ENCODE measurements around the gene MED26. TPM values are rescaled to one million over a fixed set of nuclear protein-coding genes. Genes with fewer than 3 reads are reported as not detected.

MED26 gene
- total RNA-seq, 1 donor from 2014 or later, result 11.3 TPM

DNA sequence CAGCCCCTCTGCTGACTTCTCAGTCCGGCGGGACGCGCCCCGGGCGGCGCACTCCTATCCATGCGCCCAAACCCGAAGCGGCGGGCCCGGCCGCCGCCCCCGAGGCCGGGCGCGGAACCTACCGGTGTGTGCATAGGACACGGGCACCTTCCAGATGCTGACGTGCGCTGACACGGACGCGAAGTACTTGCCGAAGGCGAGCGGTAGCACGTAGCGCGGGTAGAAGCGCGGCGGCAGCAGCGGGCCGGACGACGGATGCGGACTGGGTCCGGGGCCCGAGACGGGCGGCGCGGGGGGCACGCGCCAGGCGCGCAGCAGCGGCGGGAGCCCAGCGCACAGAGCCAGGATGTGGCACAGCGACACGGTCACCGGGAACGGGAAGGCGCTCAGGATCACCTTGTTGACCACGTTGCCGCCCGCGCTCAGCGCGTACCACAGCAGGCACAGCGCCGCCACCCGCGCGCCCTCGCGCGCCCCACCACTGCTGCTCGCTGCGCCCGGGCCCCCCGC, 56.1 kb downstream of the MED26 start:
- peak overlapping the region; percentile 68 for H3K27ac ChIP-seq
- TF ChIP-seq POLR2AphosphoS5 (IDR thresholded peaks at IDR 0.05; ENCODE audit: insufficient read depth in 1 of 2, low read depth in 1 of 2) (no peak), POLR2A (IDR thresholded peaks at IDR 0.05) (no peak)
- TF ChIP-seq, protein P1, sequence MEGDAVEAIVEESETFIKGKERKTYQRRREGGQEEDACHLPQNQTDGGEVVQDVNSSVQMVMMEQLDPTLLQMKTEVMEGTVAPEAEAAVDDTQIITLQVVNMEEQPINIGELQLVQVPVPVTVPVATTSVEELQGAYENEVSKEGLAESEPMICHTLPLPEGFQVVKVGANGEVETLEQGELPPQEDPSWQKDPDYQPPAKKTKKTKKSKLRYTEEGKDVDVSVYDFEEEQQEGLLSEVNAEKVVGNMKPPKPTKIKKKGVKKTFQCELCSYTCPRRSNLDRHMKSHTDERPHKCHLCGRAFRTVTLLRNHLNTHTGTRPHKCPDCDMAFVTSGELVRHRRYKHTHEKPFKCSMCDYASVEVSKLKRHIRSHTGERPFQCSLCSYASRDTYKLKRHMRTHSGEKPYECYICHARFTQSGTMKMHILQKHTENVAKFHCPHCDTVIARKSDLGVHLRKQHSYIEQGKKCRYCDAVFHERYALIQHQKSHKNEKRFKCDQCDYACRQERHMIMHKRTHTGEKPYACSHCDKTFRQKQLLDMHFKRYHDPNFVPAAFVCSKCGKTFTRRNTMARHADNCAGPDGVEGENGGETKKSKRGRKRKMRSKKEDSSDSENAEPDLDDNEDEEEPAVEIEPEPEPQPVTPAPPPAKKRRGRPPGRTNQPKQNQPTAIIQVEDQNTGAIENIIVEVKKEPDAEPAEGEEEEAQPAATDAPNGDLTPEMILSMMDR (IDR thresholded peaks at IDR 0.05), result no peak
- H3K4me1 ChIP-seq, result peaks cover 47% of the 10 kb centered on the region
- no peaks in the 10 kb centered on the region for H3K27me3 ChIP-seq
- no peak for DNase-seq (ENCODE audit: extremely low spot score in 2 of 2)
- intact Hi-C loops (cut with DNase I), result loop anchor here (2.0 to 5.0 kb wide), 2 partner anchors 57 to 85 kb away; partner anchors contain the start of gene MED26
- no peaks in the 10 kb centered on the region for H3K9me3 ChIP-seq
- H3K36me3 ChIP-seq, result peaks cover 0 to 30% of the 10 kb centered on the region in 2 donors
- peak overlapping the region; percentile 62 to 80 for H3K4me3 ChIP-seq

DNA sequence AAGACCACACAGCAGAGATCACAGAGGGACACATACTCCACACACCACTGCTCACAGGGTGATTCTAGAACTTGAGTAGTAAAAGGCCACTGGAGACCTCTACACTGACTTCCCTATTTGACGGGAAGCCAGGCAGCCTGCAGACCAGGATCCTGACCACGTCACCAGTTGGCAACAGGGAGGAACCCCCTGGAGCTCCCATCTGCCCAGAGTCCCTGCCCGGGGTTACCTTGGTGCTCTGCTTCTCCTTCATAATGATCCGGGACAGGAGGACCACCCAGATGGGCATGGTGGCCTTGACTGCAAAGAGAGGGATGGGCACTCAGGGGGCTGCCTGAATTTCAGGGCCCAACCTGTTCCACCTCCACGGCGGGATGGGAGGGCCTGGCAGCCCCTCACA, 56.7 kb downstream of the MED26 start:
- Histone ChIP-seq H3K9me3 (no peaks in the 10 kb centered on the region), H3K27ac (peak overlapping the region; percentile 68), H3K36me3 (peaks cover 0 to 26% of the 10 kb centered on the region in 2 donors), H3K4me3 (peak overlapping the region; percentile 62 to 80), H3K27me3 (no peaks in the 10 kb centered on the region), H3K4me1 (peaks cover 47% of the 10 kb centered on the region)
- no peak for DNase-seq (ENCODE audit: extremely low spot score in 2 of 2)
- intact Hi-C loops (cut with DNase I), result loop anchor here (5.0 kb wide), 1 partner anchor 86 kb away; no protein-coding TSS in a partner anchor
- no peak for TF ChIP-seq POLR2A (IDR thresholded peaks at IDR 0.05)

DNA sequence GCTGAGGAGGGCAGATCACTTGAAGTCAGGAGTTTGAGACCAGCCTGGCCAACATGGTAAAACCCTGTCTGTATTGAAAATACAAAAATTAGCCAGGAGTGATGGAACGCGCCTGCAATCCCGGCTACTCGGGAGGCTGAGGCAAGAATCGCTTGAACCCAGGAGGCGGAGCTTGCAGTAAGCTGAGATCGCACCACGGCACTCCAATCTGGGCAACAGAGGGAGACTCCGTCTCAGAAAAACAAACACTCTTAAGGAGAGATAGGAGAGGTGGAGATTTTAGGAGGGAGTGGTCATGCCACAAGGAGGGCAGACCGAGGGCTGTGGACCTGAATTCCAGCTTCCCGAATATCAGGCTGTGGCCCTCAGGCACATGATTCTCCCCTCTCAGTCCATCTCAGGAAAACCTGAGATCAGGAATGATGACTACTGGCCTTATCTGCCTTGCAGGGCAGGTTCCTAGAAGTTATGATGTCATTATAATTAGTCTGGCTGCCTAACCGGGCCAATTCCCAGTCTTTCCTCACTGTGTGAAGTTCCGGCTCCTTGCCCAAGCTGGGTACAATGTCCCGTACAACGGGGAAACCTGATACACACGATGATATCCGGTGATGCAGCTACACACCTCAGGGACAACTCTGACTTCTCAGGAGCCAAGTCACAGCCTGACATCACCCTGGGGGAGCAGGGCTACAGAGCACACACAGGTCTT, 58.2 kb downstream of the MED26 start:
- Histone ChIP-seq H3K27ac (no peak overlapping the region), H3K4me3 (no peak overlapping the region), H3K36me3 (peaks cover 0 to 28% of the 10 kb centered on the region in 2 donors), H3K9me3 (no peaks in the 10 kb centered on the region), H3K27me3 (no peaks in the 10 kb centered on the region), H3K4me1 (peaks cover 44% of the 10 kb centered on the region)
- TF ChIP-seq, protein P1 (IDR thresholded peaks at IDR 0.05), result no peak
- TF ChIP-seq POLR2A (IDR thresholded peaks at IDR 0.05) (no peak), POLR2AphosphoS5 (IDR thresholded peaks at IDR 0.05; ENCODE audit: insufficient read depth in 1 of 2, low read depth in 1 of 2) (no peak)
- DNase-seq (ENCODE audit: extremely low spot score in 2 of 2), result no peak
- intact Hi-C loops (cut with DNase I), result loop anchor here (5.0 kb wide), 1 partner anchor 88 kb away; no protein-coding TSS in a partner anchor

DNA sequence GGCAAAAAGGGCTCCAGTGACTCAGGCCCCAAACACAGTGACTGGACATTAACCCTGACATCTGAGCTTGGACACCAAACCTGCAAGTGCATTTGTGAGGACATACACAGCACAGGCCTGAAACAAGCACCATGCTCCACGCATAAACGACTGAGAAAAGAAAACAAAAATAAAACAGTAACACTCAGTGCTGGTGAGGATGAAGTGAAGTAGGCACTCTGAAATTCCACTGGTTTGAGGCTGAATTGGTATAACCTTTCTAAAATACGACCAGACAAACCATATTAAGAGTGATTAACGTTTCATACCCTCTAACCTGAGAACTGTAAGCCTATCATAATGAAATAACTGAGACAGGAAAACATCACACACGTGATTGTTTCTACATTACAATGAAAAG, 61.3 kb downstream of the MED26 start:
- Histone ChIP-seq H3K4me1 (peaks cover 22% of the 10 kb centered on the region), H3K27me3 (no peaks in the 10 kb centered on the region)
- TF ChIP-seq, protein P1 (IDR thresholded peaks at IDR 0.05), result no peak
- TF ChIP-seq POLR2A (IDR thresholded peaks at IDR 0.05) (no peak), POLR2AphosphoS5 (IDR thresholded peaks at IDR 0.05; ENCODE audit: insufficient read depth in 1 of 2, low read depth in 1 of 2) (no peak)

DNA sequence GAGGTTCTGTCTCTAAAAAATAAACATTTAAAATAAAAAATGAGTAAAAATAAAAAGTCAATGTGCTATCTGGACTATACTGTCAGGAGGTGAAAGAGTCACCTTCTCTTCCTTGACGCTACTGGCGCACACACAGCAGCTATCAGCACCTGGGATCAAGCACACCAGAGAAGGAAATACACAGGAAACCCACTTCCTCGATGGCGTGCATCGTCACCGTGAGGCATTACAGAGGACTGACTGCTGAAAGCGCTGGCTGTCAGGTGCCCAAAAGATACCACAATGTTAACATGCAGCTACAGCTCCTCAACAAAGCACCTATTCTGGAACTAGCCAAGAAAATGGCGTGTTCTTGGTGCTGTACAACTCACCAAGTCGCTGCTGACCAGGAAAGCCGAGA, 61.8 kb downstream of the MED26 start:
- Histone ChIP-seq H3K27ac (no peak overlapping the region), H3K4me1 (peaks cover 17% of the 10 kb centered on the region), H3K9me3 (no peaks in the 10 kb centered on the region), H3K36me3 (peaks cover 0 to 60% of the 10 kb centered on the region in 2 donors), H3K27me3 (no peaks in the 10 kb centered on the region), H3K4me3 (no peak overlapping the region)
- DNase-seq (ENCODE audit: extremely low spot score in 2 of 2), result no peak
- intact Hi-C loops (cut with DNase I), result no loop called here
- TF ChIP-seq POLR2A (IDR thresholded peaks at IDR 0.05) (no peak), POLR2AphosphoS5 (IDR thresholded peaks at IDR 0.05; ENCODE audit: insufficient read depth in 1 of 2, low read depth in 1 of 2) (no peak)
- TF ChIP-seq, protein P1 (IDR thresholded peaks at IDR 0.05), result no peak

More for the DNA sequence above, 61.3 kb downstream of the MED26 start:
- Histone ChIP-seq H3K27ac (no peak overlapping the region), H3K4me3 (no peak overlapping the region), H3K9me3 (no peaks in the 10 kb centered on the region), H3K36me3 (peaks cover 0 to 54% of the 10 kb centered on the region in 2 donors)
- intact Hi-C loops (cut with DNase I), result no loop called here
- no peak for DNase-seq (ENCODE audit: extremely low spot score in 2 of 2)

All from vagina (tissue), 2 donors.